NB4 (cell line): ENCODE data around the gene RNF152.

ENCODE experiments used
- POLR2A ChIP-seq: IDR thresholded peaks from 2 replicates; pipeline ENCODE4 v1.6.1; 2011; ENCODE audit warnings: mild to moderate bottlenecking; ENCODE audit not compliant: insufficient read length; ENCODE audit errors: extremely low read depth
- TF ChIP-seq, protein P1 (sequence below): IDR thresholded peaks from one replicate; pipeline ENCODE4 v1.5.1; 2012; ENCODE audit warnings: low read depth, low read length
- TF ChIP-seq, protein P2 (sequence below): IDR thresholded peaks from 2 replicates; pipeline ENCODE4 v1.6.1; 2011; ENCODE audit warnings: low read depth, low read length

DNA sequence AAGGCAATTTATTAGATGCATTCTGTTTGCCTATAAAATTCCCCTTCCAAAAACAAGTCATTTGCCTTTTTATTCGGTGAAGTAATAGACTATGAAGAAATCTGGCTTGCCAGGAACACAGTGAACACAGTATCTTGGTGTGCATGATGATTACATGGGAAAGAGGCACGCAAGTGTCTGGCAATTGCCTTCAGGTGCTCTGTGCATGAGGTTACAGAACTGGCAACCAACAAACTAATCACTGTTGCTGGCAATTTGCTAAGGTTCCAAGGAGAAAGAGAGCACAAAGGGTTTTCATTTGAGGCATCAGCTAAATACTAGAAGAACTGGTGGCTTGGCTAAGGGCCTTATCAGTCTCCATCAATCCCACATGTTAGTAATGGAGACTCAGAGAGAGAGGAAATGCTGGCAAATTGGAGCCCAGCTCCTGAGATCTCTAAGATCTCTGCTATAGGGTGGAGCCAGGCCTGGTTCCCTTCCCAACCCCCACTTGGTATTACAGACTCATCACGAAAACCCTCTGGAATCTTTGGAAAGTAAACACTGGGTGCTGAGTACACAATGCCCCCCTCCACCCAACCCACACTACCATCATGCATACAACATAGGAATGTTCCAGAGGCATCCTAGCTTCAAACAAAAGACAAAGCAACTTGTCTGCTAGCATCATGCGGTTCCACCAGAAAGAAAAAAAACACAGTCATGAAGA lies 10.4 kb downstream of the RNF152 start:
- TF ChIP-seq, protein P1, sequence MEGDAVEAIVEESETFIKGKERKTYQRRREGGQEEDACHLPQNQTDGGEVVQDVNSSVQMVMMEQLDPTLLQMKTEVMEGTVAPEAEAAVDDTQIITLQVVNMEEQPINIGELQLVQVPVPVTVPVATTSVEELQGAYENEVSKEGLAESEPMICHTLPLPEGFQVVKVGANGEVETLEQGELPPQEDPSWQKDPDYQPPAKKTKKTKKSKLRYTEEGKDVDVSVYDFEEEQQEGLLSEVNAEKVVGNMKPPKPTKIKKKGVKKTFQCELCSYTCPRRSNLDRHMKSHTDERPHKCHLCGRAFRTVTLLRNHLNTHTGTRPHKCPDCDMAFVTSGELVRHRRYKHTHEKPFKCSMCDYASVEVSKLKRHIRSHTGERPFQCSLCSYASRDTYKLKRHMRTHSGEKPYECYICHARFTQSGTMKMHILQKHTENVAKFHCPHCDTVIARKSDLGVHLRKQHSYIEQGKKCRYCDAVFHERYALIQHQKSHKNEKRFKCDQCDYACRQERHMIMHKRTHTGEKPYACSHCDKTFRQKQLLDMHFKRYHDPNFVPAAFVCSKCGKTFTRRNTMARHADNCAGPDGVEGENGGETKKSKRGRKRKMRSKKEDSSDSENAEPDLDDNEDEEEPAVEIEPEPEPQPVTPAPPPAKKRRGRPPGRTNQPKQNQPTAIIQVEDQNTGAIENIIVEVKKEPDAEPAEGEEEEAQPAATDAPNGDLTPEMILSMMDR, result no peak
- TF ChIP-seq POLR2A, result no peak
- TF ChIP-seq, protein P2, sequence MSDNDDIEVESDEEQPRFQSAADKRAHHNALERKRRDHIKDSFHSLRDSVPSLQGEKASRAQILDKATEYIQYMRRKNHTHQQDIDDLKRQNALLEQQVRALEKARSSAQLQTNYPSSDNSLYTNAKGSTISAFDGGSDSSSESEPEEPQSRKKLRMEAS, result no peak
